HepG2 (cell line): Measurements from ENCODE around the gene WWP2. TPM values are rescaled to one million over a fixed set of nuclear protein-coding genes. Genes with fewer than 3 reads are reported as not detected.
A peak's percentile ranks its signal among the peaks of the same experiment; 100 is the strongest.

ENCODE experiments used
- FOXA1 ChIP-seq, 2 experiments: fragments of 450-650 bp in 1 of 2; sonication (generic) in 1 of 2; formaldehyde crosslinking in 1 of 2; IDR thresholded peaks; 2 replicates each; pipeline versions ENCODE4 v1.4.0 to v1.6.1; 2016 to 2020; ENCODE audit warnings: missing genetic modification reagents in 1 of 2
- HMG20A ChIP-seq: IDR thresholded peaks from 2 replicates; pipeline ENCODE4 v1.6.1; 2016; ENCODE audit warnings: borderline replicate concordance
- LCORL ChIP-seq, 2 experiments: fragments of 450-650 bp in 1 of 2; sonication (generic) in 1 of 2; formaldehyde crosslinking in 1 of 2; IDR thresholded peaks; 2 replicates each; pipeline versions ENCODE4 v1.5.0 to v1.6.1; 2017 to 2020; ENCODE audit warnings: antibody characterized with exemption in 1 of 2, missing genetic modification reagents in 1 of 2
- NR2F1 ChIP-seq, 2 experiments: fragments of 450-650 bp in 1 of 2; formaldehyde crosslinking in 1 of 2; IDR thresholded peaks; 2 replicates each; pipeline versions ENCODE4 v1.5.0 to v1.6.1; 2016 to 2020; ENCODE audit warnings: mild to moderate bottlenecking in 1 of 2, missing compliant biosample characterization in 1 of 2, missing genetic modification reagents in 1 of 2, moderate library complexity in 1 of 2
- RAD21 ChIP-seq: fragments of 450-650 bp; formaldehyde crosslinking; IDR thresholded peaks from 2 replicates; pipeline ENCODE4 v1.5.0; 2020; ENCODE audit warnings: mild to moderate bottlenecking
- ZNF17 ChIP-seq: sonication (generic); formaldehyde crosslinking; IDR thresholded peaks from 2 replicates; pipeline ENCODE4 v1.5.0; 2020; ENCODE audit warnings: mild to moderate bottlenecking, missing genetic modification reagents
- ZNF276 ChIP-seq: sonication (generic); formaldehyde crosslinking; IDR thresholded peaks from 2 replicates; pipeline ENCODE4 v1.4.0; 2020; ENCODE audit warnings: mild to moderate bottlenecking, low read depth, missing genetic modification reagents
- ZNF362 ChIP-seq: sonication (generic); formaldehyde crosslinking; IDR thresholded peaks from 2 replicates; pipeline ENCODE4 v1.4.0; 2020; ENCODE audit warnings: missing genetic modification reagents, mild to moderate bottlenecking, borderline replicate concordance
- ZNF547 ChIP-seq: sonication (generic); formaldehyde crosslinking; IDR thresholded peaks from 2 replicates; pipeline ENCODE4 v1.5.1; 2020; ENCODE audit warnings: mild to moderate bottlenecking, missing genetic modification reagents
- polyA plus RNA-seq, 8 experiments: library from polyadenylated mRNA; depleted of rRNA in 3 of 8; stranded (reverse) in 7 of 8; unstranded in 1 of 8; fragments of >200 nt; fragmentation: Illumina TruSeq in 4 of 8; extraction: Trizol in 4 of 8; gene quantifications; 2 replicates each; pipeline versions ENCODE4 v1.2.1 to v1.2.3, GENCODE V29; 2011 to 2016; ENCODE audit warnings: low read depth in 4 of 8, missing spikeins in 1 of 8, mixed read lengths in 1 of 8; ENCODE audit not compliant: insufficient read depth in 1 of 8
- total RNA-seq, 5 experiments: library from RNA; depleted of rRNA; stranded (reverse); fragments of >200 nt; fragmentation: Illumina TruSeq; extraction: Trizol; gene quantifications; 2 replicates each; pipeline ENCODE4 v1.2.3, GENCODE V29; 2016; ENCODE audit warnings: low read depth in 1 of 5
- TF ChIP-seq, protein P1 (sequence below): sonication (generic); formaldehyde crosslinking; IDR thresholded peaks from 2 replicates; pipeline ENCODE4 v1.4.0; 2020; ENCODE audit warnings: mild to moderate bottlenecking, missing genetic modification reagents
- TF ChIP-seq, protein P2 (sequence below): sonication (generic); formaldehyde crosslinking; IDR thresholded peaks from 2 replicates; pipeline ENCODE4 v1.8.1; 2023; ENCODE audit warnings: mild to moderate bottlenecking, missing genetic modification reagents
- TF ChIP-seq, protein P3 (sequence below): IDR thresholded peaks from 2 replicates; pipeline ENCODE4 v1.6.1; 2016; ENCODE audit warnings: missing compliant biosample characterization, missing genetic modification reagents, borderline replicate concordance

WWP2 gene
- total and polyA plus RNA-seq, 2 of the 13 experiments (the other 11 are each of a cell fraction or from before 2014, with no cell fraction given): 11.4 to 28.2 TPM

DNA sequence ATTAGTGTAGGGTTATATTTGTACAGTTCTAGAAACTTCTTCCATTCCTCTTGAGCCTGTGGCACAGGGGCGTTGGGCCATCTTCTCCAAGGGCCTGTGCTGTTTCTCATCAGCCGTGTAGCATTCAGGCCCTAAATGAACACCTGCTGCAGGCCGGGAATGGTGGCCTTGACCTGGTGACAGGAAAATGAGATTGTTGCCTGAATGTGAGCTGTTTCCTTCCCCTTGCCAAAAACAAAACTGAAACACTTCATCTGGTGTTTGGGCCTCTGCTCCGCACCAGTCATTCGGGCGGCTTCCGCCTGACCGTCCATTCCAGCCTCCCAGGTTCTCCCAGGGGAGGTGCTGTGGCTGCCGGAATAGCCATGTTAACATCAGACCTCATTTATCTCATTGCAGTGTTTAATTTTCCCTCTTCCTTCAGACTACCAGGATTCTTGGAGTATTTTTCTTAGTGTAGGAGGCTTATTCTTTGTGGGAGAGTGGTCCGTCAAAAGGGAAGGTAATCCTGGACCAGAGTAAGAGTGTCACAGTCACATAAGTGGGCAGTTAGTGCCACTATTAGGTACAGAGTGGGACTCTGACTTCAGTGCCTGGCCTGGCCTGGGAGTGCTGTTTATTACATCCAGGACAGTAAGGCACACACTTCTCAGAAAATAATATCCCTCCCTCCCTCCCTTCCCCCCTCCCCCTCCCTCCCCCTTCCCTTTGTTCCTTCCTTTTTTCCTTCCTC lies 61.9 kb downstream of the WWP2 start (continued):
- TF ChIP-seq, protein P1, sequence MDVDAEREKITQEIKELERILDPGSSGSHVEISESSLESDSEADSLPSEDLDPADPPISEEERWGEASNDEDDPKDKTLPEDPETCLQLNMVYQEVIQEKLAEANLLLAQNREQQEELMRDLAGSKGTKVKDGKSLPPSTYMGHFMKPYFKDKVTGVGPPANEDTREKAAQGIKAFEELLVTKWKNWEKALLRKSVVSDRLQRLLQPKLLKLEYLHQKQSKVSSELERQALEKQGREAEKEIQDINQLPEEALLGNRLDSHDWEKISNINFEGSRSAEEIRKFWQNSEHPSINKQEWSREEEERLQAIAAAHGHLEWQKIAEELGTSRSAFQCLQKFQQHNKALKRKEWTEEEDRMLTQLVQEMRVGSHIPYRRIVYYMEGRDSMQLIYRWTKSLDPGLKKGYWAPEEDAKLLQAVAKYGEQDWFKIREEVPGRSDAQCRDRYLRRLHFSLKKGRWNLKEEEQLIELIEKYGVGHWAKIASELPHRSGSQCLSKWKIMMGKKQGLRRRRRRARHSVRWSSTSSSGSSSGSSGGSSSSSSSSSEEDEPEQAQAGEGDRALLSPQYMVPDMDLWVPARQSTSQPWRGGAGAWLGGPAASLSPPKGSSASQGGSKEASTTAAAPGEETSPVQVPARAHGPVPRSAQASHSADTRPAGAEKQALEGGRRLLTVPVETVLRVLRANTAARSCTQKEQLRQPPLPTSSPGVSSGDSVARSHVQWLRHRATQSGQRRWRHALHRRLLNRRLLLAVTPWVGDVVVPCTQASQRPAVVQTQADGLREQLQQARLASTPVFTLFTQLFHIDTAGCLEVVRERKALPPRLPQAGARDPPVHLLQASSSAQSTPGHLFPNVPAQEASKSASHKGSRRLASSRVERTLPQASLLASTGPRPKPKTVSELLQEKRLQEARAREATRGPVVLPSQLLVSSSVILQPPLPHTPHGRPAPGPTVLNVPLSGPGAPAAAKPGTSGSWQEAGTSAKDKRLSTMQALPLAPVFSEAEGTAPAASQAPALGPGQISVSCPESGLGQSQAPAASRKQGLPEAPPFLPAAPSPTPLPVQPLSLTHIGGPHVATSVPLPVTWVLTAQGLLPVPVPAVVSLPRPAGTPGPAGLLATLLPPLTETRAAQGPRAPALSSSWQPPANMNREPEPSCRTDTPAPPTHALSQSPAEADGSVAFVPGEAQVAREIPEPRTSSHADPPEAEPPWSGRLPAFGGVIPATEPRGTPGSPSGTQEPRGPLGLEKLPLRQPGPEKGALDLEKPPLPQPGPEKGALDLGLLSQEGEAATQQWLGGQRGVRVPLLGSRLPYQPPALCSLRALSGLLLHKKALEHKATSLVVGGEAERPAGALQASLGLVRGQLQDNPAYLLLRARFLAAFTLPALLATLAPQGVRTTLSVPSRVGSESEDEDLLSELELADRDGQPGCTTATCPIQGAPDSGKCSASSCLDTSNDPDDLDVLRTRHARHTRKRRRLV (CRISPR knock-in tag): no peak
- TF ChIP-seq HMG20A (CRISPR knock-in tag) (peak; percentile 31; the same call in 1 of the 2 replicates), RAD21 (CRISPR knock-in tag) (no peak), ZNF17 (CRISPR knock-in tag) (no peak), LCORL (IDR thresholded peaks at IDR 0.05) (no peak), LCORL (CRISPR knock-in tag; IDR thresholded peaks at IDR 0.05) (peak; percentile 83; the same call in 1 of the 2 replicates), NR2F1 (CRISPR knock-in tag; IDR thresholded peaks at IDR 0.05) (peak; percentile 40 to 60; a peak in 1 of 4 replicates), FOXA1 (IDR thresholded peaks at IDR 0.05) (no peak), FOXA1 (CRISPR knock-in tag; IDR thresholded peaks at IDR 0.05) (0 out of 2 replicates have a peak, but pooled peaks have one; percentile 3), ZNF276 (CRISPR knock-in tag) (no peak), ZNF547 (CRISPR knock-in tag) (0 out of 2 replicates have a peak, but pooled peaks have one; percentile 51), ZNF362 (CRISPR knock-in tag) (no peak)
- TF ChIP-seq, protein P2, sequence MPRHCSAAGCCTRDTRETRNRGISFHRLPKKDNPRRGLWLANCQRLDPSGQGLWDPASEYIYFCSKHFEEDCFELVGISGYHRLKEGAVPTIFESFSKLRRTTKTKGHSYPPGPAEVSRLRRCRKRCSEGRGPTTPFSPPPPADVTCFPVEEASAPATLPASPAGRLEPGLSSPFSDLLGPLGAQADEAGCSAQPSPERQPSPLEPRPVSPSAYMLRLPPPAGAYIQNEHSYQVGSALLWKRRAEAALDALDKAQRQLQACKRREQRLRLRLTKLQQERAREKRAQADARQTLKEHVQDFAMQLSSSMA (CRISPR knock-in tag): no peak
- TF ChIP-seq, protein P3, sequence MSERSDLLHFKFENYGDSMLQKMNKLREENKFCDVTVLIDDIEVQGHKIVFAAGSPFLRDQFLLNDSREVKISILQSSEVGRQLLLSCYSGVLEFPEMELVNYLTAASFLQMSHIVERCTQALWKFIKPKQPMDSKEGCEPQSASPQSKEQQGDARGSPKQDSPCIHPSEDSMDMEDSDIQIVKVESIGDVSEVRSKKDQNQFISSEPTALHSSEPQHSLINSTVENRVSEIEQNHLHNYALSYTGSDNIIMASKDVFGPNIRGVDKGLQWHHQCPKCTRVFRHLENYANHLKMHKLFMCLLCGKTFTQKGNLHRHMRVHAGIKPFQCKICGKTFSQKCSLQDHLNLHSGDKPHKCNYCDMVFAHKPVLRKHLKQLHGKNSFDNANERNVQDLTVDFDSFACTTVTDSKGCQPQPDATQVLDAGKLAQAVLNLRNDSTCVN (CRISPR knock-in tag): no peak
